CD4-positive, alpha-beta T cell treated with Interleukin-17A for 4 hours (primary cell): ENCODE results near the gene DLGAP1.
"Not testable (repeated sequence)": the region's sequence is repeated elsewhere in the genome, so short reads cannot be mapped to it uniquely, and the experiment has no call there.

Experiments used
- DNase-seq: peaks from one replicate; pipeline ENCODE4 v3.0.0-alpha.2; 2020; ENCODE audit warnings: mixed read lengths

DLGAP1 gene

DNA sequence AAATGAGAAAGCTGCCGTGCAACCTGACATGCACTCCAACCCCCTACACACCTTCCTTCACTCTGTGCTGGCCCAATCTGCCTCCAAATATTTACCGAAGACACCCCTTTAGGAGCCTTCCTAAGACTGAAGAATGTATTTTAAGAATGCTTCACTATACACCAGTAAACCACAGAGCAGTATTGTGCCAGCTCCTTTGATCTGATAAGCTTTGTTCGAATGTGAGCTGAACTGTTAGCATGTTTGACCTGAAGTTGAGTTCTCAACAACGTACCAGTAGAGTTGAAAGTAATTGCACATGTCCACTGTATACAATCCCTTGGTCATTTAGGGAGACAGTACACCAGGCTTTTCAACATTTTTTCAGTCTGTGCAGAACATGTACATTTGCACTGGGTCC, 745.9 kb downstream of the DLGAP1 start:
- no peak for DNase-seq

DNA sequence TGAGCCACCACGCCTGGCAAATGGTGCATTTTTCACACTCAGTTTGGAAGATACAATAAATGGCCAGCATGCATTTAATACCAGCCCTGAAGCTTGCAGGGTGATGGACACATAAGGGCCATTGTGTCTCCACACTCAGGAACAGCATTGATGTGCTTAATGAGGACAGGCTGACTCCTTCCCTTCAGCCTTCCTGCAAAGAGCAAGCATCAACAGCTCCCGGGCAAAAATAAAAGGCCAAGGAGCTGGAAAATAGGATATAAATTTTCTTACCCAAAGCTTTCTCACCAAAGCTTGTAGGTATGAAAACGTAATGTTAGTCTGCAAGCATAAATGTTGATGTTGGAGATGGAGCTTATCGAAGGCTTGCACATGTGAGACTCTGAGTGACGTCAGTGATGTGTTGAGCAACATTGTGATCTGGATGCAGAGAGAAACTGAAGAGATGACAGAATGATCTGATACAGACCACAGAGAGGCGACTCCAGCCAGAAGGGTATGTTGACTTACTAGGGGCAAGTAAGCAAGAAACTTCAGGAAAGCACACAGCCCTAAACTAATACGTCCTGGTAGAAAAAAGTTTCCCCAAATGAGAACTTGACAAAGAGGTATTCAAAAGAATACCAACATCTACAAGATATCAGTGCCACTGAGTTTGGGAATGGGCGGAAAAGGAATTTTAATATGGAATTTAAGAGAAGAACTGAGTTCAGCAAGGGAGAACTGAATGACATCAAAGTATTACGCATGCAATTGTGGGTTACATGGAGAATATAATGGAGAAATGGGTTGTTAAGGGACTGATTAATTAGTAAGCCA, 748.6 kb downstream of the DLGAP1 start:
- DNase-seq, result no peak

DNA sequence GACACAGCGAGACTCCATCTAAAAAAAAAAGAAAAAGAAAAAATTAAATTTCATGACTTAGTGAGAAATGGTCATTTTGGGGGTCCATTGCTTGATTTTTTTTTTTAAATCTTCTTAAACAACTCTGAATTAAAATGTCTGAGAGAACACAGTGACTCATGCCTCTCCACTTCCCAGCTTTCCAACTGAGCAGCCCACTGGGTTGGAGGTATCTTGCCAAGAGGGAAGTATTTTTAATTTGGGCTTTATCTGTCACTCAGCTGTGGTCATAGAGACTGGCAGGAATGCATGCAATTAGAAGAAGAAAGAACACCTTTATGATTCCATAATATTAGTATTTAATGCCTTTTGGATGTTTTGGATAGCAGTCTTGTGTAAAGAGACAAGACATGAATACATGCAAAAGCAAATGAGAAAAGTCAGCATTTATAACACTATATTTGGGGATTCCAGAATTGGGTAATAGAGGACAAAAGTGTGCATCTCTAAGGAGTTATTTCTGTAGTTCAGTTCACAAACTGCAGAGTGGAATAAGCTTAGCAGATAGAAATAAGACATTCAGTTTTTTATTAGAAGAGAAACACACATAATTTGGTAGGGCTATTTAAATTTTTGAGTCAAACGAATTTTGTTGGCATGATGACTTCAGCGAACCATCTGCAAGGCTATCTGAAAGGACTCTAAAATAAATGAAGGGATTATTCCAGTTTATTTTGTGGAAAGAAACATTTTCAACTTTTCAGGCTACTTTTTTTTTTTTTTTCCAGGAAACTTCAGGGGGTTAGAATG, 750.4 kb downstream of the DLGAP1 start:
- no peak for DNase-seq

DNA sequence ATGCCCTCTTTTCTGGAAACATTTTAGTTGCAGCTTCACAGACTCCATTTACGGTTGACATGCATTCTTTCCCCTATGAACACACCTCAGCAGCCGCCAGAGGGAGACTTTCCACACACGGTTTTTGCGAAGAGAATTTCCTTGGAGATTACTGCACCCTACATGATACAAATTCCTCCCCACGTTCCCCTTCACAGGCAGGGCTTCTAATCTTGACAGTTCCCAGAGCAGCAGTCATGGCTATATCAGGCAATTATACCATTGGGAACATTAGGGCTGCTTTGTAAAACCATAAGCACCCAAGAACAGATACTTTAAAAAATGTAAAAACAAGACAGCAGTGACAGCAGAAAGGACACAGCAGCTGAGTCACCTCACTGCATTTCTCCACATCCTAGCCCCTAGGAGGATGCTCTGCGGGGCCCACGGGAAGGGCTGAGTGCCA, 751.4 kb downstream of the DLGAP1 start:
- peak; percentile 14 for DNase-seq

DNA sequence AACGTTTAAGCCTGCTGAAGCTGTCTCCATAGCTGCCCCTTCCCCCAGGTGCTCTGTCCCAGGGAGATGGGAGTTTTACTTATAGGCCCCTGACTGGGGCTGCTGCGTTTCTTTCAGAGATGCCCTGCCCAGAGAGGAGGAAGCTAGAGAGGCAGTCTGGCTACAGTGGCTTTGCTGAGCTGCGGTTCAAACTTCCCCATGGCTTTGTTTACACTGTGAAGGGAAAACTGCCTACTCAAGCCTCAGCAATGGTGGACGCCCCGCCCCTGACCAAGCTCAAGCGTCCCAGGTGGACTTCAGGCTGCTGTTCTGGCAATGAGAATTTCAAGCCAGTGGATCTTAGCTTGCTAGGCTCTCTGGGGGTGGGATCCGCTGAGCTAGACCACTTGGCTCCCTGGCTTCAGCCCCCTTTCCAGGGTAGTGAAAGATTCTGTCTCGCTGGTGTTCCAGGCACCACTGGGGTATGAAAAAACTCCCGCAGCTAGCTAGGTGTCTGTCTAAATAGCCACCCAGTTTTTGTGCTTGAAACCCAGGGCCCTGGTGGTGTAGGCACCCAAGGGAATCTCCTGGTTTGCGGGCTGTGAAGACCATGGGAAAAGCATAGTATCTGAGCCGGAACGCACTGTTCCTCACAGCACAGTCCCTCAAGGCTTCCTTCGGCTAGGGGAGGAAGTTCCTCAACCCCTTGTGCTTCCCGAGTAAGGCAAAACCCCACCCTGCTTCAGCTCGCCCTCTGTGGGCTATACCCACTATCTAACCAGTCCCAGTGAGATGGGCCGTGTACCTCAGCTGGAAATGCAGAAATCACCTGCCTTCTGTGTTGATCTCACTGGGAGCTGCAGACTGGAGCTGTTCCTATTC, 755.2 kb downstream of the DLGAP1 start:
- not testable (repeated sequence) for DNase-seq

DNA sequence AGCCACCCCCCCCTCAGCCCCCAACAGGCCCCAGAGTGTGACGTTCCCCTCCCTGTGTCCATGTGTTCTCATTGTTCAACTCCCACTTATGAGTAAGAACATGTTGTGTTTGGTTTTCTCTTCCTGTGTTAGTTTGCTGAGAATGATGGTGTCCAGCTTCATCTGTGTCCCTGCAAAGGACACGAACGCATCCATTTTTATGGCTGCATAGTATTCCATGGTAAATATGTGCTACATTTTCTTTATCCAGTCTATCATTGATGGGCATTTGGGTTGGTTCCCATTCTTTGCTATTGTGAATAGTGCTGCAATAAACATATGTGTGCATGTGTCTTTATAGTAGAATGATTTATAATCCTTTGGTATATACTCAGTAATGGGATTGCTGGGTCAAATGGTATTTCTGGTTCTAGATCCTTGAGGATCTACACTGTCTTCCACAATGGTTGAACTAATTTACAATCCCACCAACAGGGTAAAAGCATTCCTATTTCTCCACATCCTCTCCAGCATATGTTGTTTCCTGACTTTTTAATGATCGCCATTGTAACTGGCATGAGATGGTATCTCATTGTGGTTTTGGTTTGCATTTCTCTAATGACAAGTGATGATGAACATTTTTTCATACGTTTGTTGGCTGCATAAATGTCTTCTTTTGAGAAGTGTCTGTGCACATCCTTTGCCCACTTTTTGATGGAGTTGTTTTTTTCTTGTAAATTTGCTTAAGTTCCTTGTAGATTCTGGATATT, 760.9 kb downstream of the DLGAP1 start:
- not testable (repeated sequence) for DNase-seq

DNA sequence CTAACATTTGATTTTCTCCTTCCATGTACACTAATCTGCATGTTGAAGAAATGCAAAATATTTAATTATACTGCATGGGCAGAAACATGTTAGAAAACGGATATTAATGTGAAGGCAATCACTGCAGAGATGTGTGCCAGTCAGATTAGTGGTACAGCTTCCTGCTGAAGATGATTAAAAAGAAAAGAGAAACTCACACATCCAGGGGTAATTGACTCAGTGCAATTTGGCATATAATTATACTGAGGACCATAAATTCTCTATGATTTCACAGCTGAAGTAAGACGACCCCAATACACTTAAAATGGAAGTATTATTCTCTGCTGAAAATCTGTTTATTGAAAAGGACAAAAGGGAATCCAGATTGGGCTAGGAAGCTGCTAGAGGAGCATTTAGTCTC, 761.7 kb downstream of the DLGAP1 start:
- no peak for DNase-seq

DNA sequence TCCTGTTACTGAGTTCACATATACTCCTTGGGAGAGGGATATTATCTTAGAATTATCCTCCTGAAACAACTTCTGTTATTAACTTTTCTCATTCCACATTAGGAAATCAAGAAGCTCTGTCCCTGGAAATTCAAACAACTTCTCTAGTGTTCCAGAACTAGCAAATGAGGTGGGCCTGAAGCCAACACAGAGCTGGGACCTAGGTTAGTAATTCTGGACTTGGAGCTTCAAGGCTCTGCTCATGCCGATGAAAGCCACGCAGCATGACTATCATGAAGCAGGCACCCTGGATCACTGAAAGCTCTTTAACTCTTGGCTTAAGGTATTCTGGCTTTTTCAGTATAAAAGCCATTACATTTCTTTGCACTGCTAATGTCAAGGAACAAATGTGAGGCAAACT, 762.4 kb downstream of the DLGAP1 start:
- no peak for DNase-seq

DNA sequence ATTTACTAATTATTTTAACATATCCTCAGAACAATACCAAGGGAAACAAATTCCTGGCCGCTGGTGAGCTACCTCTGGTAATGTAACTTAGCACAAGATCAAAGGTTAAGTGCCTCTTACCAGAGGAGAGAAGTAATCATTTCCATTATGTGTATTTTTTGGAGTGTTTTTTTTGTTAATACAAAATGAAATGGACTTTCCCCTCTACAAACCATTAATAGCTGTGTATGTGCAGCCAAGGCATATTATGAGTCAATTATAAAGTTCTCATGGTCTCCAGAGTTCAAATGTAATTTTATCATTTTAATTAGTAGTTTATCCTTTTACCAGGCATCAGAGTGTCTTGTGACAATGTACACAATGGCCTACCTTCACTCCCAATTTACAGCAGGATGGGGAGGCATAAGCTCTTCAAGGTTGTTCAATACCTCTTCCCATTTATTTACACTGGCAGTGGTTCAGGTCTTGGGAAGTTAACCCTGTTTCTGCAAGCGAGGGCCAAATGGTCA, 762.9 kb downstream of the DLGAP1 start:
- no peak for DNase-seq

DNA sequence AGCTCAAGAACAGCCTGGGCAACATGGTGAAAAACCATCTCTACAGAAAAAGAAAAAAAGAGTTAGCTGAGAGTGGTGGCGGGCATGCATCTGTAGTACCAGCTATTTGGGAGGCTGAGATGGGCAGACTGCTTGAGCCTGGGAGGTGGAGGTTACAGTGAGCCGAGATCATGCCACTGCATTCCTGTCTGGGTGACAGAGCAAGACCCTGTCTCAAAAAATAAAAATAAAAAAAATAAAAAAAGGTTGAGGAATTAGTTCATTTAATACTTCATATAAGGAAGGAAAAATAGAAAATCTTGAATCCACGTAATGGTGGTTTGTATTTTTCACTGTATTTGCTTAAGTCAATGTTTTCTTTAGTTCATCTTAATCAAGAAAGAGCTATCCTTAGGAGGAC, 763.4 kb downstream of the DLGAP1 start:
- no peak for DNase-seq

DNA sequence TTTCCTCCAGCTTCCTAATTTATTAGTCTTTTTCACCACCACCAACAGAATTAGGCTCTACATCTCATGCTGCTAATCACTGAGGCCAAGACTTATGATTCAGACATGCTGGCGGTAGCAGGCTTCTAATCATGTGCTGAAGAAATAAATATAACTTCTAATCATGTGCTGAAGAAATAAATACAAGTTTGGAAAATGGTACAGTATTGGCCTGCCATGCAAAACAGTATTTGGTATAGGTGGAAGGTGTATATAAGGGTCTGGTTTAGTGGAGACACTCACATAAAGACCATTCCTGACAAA, 764.4 kb downstream of the DLGAP1 start:
- no peak for DNase-seq

DNA sequence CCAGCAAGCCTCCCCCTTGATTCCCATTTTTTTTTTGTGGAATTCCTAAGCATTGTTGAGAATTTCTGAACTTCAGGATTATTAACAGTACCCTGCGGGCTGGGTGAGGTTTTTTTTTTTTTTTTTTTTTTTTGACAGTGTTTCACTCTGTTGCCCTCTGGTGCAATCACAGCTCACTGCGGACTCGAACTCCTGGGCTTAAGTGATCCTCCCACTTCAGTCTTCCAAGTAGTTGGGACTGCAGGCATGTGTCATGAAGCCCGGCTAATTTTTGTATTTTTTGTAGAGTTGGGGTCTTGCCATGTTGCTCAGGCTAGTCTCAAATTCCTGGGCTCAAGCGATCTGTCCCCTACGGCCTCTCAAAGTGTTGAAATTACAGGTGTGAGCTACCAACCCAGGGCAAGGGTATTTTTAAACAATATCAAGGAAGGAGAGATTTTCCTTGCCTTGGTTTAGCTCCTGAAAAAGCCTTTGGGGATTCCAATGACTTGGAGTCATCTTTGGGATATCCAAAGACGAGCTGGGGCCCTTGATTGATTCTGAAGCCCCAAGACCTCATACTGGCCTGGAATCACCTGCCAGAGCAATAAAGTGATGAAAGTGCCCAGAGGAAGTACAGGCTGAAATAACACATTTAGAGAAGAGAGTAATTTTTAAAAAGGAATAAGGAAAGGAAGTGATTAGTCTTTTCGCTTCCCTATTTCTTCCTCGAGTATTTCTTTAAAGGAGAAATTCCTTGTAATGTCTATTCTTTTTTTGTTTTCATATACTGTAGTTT, 764.9 kb downstream of the DLGAP1 start:
- no peak for DNase-seq

DNA sequence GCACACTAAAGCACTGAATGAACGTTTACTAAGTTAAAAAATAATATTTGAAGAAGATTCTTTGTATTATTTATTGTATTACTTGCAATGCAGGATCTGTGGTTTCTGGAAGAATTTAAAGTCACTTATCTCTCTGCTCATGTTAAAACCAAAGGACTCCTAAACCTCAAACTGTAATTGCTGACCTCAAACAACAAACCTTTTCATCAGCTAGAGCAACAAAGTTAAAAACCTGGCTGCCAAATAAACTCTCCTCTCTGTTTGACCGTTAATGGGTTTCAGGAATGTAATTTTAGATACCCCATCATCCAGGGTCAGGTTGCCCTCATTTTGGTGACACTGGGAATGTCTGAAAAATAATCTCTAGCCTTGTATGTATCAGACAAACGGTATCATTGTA, 766.0 kb downstream of the DLGAP1 start:
- DNase-seq, result no peak

DNA sequence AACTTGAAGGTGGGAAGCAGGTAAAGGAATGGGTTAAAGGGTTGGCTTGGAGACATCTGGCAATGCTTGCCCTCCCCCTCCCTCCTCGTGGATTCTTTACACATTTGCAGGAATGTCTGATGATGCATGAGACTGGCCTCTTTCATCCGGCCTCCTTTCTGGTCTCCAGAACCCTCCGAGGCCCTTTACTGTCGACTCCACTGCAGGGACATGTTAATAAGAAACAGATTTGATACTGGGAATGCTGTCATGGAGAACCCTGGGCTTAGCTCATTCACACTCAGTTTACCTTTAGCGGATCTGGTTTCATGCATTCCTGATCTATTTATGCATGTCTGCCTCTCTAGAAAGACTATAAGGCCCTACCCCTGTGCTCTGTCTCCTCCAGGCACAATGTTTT, 766.4 kb downstream of the DLGAP1 start:
- DNase-seq, result no peak

DNA sequence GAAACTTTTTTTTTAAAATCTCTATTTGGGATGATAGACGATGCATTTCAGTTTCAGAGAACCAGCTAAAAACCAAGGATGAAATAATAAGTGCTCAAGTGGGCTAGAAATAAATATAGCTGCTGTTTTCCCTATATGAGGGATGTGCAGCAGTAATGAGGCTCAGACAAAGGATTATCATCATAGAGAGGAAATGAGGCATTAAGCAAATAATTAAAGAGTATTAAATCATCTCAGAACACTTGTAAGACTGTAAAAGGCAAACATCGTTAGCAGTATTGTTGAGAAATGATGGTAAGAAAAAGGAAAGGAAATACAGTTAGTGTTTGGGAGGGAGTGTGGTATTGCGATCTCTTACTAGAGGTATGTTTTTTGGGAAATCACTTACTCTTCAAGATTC, 771.6 kb downstream of the DLGAP1 start:
- DNase-seq, result no peak

DNA sequence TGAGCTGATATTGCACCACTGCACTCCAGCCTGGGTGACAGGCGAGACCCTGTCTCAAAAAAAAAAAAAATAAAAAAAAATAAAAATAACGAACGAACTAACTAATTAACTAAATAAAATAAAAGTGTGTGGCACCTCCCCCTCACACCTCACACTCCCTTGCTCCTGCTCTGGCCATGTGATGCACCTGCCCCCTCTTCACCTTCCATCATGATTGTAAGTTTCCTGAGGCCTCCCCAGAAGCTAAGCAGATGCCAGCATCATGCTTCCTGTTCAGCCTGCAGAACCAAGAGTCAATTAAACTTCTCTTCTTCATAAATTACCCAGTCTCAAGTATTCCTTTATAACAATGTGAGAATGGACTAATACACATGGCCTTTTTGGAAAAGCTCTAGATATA, 773.0 kb downstream of the DLGAP1 start:
- DNase-seq, result no peak

DNA sequence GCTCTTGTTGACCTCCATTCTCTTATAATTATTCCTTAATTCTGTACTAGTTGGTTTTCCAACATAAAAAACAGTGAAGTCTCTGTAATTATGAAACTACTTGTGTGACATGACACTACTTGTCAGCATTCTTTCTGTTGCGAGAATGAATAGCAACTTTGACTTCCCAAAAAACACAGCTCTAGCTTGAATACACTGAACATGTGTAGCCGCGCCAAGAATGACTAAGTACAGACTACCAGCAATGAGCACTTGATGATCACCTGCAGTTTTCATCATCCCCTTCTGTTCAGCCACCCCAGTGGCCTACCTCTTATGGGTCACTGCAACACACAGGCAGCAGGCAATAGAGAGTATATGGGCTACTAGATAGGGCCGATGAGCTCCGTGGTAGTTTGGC, 775.9 kb downstream of the DLGAP1 start:
- DNase-seq, result no peak

DNA sequence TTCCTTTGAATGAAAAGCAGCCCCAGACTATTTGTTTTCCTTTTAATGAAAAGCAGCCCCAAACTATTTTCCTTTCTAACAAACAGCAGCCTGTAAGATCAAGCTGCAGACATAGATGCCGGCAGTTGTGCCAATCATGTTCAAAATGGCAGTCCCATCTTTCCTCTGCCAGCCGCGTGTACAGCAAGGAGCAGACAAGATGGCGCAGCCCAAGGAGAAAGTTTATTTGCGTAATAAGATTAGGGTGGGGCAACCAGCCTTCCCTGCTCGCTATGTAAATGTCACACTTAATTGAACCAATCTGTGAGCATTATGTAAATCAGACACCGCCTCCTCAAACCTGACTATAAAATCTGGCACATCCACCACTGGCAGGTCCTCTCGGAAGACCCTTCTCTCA, 779.1 kb downstream of the DLGAP1 start:
- DNase-seq, result no peak

DNA sequence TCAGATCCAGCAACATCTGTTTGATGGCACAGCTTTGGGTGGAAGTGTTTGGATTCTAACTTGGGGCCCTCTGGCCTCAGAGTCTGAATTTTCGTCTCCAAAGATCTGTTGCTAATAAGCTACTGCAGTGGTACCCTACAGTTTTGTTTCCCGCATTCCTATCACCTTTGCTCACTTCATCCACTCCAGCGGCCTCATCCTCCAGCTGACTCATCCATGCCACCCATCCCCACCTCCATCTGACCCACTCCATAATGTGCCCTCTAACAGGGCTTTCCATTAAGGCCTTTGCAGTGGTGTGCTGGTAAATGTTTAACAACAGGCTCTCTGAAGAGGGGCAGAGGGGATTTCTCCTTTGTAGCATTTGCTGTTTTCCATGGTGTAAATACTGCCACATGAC, 779.7 kb downstream of the DLGAP1 start:
- DNase-seq, result no peak

DNA sequence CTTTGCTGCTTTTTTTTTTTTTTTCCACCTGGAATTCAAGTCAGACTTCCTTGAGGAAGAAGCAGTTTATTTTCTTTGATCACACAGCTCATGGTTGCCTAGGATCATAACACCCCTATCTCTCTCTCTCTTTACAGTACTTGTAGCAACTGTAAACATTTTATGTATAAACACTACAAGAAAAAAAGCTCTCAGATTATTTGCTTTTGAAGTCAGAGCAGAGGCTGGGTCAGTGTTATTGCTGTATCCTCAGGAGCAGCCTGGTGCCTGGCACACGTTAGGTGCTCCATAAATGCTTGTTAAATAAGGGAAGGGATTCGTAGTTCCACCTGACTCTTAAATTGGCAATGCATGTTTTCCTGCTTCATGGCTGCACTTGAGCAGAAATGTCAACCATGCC, 783.9 kb downstream of the DLGAP1 start:
- no peak for DNase-seq

DNA sequence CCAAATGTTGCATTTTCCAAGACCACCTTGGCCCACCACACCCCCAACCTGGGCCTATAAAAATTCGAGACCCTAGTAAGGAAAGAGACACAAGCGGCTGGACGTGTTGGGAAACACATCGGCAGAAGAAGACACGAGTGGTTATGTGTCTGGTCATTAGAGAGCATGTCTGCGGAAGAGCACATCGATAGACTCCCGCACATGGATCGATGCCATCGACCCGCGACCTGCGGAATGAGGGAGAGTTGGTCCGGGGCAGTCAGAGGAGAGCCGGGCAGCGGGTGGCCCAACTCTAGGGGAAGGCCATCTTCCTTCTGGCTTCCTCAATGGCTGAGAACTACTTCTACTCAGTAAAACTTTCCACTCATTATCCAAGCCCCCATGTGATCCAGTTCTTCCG, 785.7 kb downstream of the DLGAP1 start:
- DNase-seq, result no peak
